ENCODE data around the gene STH.
"Not testable (repeated sequence)": the region's sequence is repeated elsewhere in the genome, so short reads cannot be mapped to it uniquely, and the experiment has no call there.

DNA sequence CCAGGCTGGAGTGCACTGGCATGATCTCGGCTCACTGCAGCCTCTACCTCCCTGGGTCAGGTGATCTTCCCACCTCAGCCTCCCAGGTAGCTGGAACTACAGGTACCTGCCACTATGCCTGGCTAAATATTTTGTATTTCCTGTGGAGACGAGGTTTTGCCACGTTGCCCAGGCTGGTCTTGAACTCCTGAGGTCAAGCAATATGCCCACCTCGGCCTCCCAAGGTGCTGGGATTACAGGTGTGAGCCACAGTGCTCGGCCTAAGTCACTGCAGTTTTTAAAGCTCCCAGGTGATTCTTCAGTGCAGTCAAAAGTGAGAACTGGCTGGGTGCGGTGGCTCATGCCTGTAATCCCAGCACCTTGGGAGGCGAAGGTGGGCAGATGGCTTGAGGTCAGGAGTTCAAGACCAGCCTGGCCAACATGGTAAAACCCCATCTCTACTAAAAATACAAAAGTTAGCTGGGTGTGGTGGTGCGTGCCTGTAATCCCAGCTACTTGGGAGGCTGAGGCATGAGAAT is 20.4 kb downstream of the STH start:
- TF ChIP-seq, protein P1, sequence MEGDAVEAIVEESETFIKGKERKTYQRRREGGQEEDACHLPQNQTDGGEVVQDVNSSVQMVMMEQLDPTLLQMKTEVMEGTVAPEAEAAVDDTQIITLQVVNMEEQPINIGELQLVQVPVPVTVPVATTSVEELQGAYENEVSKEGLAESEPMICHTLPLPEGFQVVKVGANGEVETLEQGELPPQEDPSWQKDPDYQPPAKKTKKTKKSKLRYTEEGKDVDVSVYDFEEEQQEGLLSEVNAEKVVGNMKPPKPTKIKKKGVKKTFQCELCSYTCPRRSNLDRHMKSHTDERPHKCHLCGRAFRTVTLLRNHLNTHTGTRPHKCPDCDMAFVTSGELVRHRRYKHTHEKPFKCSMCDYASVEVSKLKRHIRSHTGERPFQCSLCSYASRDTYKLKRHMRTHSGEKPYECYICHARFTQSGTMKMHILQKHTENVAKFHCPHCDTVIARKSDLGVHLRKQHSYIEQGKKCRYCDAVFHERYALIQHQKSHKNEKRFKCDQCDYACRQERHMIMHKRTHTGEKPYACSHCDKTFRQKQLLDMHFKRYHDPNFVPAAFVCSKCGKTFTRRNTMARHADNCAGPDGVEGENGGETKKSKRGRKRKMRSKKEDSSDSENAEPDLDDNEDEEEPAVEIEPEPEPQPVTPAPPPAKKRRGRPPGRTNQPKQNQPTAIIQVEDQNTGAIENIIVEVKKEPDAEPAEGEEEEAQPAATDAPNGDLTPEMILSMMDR (IDR thresholded peaks at IDR 0.05), result not testable (repeated sequence)
- TF ChIP-seq EZH2 (IDR thresholded peaks at IDR 0.05), result not testable (repeated sequence)

Measured in neural progenitor cell (in vitro differentiated cells).